Prostate gland (tissue), 2 donors: ENCODE results near the gene INO80B.

Experiments used
- POLR2A ChIP-seq: fragments of 450-650 bp; IDR thresholded peaks from one replicate; pipeline ENCODE4 v1.6.1; 2016; ENCODE audit warnings: antibody characterized with exemption, mild to moderate bottlenecking
- POLR2AphosphoS5 ChIP-seq: sonication (generic); formaldehyde crosslinking; IDR thresholded peaks from one replicate; pipeline ENCODE4 v1.6.1; 2017; ENCODE audit warnings: antibody characterized with exemption
- TF ChIP-seq, protein P1 (sequence below), 4 experiments: fragments of 200-600 bp in 2 of 4; fragments of 450-650 bp in 2 of 4; sonication (generic) in 2 of 4; IDR thresholded peaks; 1 replicate in 3 of 4; 2 replicates in 1 of 4; pipeline ENCODE4 v1.5.1; 2016 to 2019; ENCODE audit warnings: antibody characterized with exemption in 4 of 4, mild to moderate bottlenecking in 2 of 4, moderate library complexity in 2 of 4

DNA sequence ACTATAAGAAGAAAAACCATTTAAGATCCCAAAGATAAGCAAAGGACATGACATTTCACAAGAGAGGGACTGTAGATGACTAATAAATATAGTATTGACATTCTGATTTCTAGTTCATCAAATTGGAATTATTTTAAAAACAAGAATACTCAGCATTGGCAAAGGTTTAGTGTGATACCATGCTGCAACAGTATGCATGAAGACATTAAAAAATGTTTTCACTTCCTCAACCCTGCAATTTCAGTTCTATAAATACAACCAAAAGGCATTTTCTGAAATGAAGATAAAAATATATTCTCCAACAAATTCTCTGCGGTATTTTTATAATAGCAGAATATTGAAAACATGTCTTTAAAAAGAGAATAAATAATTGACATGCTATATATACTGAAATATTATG lies 35.5 kb upstream of the INO80B start:
- TF ChIP-seq, protein P1, sequence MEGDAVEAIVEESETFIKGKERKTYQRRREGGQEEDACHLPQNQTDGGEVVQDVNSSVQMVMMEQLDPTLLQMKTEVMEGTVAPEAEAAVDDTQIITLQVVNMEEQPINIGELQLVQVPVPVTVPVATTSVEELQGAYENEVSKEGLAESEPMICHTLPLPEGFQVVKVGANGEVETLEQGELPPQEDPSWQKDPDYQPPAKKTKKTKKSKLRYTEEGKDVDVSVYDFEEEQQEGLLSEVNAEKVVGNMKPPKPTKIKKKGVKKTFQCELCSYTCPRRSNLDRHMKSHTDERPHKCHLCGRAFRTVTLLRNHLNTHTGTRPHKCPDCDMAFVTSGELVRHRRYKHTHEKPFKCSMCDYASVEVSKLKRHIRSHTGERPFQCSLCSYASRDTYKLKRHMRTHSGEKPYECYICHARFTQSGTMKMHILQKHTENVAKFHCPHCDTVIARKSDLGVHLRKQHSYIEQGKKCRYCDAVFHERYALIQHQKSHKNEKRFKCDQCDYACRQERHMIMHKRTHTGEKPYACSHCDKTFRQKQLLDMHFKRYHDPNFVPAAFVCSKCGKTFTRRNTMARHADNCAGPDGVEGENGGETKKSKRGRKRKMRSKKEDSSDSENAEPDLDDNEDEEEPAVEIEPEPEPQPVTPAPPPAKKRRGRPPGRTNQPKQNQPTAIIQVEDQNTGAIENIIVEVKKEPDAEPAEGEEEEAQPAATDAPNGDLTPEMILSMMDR (IDR thresholded peaks at IDR 0.05): no peak
- TF ChIP-seq POLR2A (no peak), POLR2AphosphoS5 (no peak)
